GM10847 (cell line): ENCODE data around the gene GPR39.

Experiments
- POLR2A ChIP-seq: IDR thresholded peaks from 2 replicates; pipeline ENCODE4 v1.6.1; 2011; ENCODE audit not compliant: insufficient read length; ENCODE audit errors: extremely low read depth

The GPR39 gene

DNA sequence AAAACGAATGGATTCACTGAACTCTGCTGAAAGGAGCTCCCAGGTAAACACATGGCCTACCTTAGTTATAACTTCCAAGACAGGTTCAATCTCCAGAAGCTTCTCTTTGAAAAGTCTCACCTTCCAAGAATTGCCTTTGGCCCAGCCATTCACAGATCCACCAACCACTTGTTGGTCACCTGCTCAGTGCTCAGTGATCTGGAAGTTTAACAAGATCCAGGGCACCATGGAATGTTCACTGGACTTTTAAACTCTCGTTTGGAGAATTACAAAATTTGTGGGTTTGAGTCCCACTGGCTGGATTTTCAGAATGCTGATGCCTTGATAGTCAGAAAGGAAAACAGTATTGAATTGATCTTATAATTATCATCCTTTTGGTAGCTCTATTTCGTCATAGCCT lies 9.4 kb downstream of the GPR39 start:
- TF ChIP-seq POLR2A, result no peak

DNA sequence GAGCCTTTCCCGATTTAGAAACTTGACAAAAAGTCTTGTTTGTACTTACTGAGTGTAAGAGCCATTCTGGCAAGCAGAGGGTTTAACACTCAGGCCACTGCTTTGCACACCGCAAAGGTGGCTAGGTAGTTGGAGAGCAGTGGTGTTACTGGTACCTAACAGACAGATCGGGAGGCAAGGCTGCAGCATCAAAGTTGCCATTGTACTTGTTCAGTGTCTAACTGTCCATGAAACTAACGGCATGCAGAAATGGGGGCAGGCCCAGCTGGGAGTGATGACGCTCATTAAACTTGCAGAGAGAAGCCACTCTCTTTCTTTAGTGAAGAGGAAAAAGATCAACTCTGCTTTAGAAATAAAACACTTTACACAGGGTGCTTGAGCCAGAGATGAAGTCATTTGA lies 10.1 kb downstream of the GPR39 start:
- TF ChIP-seq POLR2A, result no peak

DNA sequence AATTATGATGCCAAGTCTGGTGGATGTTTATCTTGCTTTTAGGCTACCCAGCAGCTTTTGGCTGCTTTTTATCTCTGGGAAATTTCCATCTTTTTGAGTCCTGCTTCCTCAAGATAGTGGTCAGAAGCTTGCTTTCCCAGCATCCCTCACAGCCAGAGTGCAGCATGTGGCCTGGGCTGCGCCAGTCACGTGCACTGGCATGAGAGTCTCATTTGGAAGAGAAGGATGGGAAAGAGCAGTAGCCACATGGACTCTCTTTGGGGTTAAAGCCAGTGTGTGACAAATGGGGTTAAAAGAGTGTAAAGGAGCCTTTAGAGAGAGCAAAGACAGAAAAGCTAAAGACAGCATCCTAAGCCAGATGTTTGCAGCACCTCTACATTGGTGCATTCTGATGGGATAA lies 12.7 kb downstream of the GPR39 start:
- TF ChIP-seq POLR2A, result no peak

DNA sequence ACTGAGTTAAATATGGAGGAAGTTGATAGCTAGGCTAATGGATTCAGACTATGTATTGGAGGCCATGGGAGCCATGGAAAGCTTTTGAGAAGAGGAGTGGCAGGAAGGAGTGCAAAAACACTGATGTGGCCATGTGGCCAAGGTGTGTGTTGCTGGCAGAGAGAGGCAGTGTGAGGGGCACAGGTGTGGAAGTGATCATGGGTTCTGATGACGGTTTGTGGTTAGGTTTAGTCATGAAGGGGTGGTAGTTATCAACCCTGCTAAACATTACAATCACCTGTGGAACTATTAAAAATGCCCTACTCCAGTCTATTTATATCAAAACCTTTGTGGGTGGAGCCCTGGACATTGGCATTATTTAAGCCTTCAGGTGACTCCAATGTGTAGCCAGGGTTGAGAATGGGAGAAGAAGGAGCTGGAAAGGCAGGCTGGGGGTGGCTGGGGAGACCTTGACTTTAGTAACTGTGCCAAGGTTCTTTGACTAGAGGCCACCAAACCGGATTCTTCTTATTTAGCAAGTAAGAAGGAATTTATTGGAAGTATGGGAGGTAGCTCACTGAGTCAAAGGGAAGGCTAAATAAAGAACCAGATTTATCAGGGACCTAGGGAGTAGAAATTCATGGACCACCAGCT lies 13.5 kb downstream of the GPR39 start:
- TF ChIP-seq POLR2A, result no peak

DNA sequence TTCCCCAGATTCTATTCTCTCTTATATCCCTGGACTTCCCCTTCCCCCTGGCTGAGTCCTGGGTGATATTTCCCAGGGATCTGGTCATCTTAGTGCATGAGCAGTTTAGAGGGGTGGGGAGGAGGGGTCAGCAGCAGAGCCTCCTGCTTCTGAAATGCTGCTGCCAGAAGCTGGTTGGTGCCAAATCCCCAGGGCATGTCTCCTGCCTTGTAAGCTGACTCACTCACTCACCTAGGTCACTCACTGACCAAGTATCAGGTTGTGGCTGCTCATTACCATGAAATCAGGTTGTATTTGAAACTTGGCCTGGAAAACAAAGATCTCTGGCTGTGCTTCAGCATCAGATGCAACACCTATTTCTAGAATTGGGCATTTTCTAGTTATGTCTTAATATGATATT lies 14.3 kb downstream of the GPR39 start:
- no peak for TF ChIP-seq POLR2A

DNA sequence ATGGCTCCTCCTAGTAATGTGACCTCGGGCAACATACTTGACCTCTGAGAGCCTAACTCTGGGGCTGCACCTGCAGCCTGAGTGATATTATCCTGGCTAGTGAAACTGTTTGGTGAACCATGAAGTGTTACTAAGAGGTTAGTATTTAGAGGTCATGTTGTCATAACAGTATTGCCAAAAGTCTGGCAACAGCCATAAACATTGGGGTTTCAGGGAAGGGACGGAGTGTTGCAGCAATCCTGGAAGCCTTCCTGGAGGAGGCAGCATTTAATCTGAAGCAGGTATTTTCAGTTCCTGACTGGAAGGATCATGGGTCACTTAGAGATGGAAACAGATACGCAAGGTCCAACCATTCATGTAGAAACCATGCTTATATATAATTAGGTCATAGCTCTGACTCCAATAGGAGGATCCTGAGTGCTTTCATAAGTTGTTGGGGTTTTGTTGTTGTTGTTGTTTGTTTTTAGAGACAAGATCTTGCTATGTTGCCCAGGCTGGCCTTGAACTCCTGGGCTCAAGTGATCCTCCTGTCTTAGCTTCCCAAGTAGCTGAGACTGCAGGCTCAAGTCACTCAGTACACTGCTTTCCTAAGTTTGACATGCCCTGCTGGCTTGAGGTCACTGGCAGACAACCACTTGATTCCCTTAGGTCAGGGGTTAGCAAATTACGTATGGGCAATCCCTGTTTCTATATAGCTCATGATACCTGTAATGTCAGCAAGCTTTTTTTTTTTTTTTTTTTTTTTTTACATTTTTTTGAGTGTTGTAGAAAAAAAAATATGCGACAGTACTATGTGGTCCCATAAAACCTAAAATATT lies 21.5 kb downstream of the GPR39 start:
- TF ChIP-seq POLR2A, result no peak

DNA sequence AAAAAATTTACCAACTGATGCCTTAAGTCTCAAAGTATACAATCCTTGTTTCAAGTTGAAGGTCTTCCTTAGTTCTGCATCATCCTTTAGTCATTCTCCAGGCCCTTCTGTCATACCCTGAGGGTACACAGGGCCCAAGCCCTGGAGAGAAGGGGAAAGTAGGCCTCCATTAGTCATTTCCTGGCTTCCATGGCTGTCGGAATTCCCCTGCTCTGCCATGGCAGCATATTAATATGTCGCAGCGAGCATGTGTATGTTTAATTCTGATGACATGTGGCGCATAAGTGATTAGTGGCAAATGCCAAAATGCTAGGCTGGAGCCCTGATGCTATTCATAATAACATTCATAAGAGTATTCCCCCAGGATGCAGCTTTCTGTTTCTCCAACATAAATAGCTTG lies 22.1 kb downstream of the GPR39 start:
- no peak for TF ChIP-seq POLR2A

DNA sequence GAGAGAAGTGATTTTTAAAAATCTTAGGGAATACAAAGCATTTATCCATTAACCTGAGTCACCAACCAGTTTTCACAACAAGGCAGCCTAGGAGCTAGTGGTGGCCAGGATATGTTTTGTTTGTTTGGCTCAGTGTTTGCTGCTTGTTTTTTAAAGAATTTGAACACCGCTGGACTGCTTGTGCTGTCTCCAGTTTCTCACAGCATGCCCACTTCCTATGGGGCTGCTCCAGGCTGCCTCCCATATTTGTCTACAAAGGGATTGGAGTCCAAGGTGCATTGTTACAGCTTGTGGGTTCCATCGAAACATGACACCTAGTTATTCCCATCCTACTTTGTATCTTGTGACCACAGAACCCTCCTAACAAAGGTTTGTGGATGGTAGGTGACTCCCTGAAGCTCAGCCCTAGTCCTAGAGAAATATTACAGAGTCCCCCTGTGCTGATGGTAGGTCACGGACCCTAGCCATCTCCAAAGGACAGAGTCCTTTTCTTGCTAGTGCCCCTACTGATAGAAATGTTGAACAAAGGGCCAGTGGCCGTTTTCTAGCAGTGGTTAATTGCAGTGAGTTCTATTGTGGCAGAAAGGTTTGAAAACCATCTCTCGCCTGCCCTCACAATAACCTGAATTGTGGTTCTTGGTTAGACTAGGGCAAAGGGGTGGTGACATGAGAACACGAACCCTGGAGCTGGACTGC lies 23.2 kb downstream of the GPR39 start:
- TF ChIP-seq POLR2A, result no peak

DNA sequence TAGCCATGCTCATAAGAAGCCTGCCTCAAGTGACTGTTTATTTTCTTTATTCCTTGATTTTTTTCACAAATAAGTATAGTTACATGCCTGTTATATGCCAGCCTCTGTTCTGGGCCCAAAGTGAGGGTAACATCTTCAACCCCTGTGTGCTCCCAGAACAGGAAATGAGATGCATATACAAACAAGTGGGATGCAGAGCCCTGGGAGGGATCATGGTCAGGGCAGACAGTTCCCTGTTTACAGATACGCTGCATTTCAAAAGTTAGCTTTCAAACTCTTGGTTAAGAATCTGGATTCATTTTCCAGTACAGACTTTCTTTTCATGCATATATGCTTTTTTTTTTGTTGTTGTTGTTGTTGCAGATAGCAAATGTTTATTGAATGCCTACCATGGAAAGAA lies 24.4 kb downstream of the GPR39 start:
- no peak for TF ChIP-seq POLR2A

DNA sequence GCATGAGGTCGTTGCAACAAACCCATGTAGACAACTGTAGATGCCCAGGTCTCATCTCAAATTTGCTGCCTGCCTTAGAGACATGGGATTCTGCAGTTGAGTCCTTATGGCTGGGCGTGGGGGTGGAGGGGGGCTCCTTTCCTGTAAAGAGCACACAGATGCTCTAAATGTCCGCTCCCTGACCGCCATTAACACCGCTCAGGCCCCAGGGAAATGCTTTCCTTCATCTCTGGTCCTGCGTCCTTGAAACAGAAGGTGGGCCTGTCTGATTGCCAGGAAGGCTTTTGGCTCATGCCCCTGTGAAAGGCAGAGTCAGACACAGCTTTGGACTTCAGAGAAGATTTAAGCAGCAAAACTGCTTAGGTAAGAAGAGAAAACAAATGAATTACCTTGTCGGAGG lies 25.7 kb downstream of the GPR39 start:
- no peak for TF ChIP-seq POLR2A

DNA sequence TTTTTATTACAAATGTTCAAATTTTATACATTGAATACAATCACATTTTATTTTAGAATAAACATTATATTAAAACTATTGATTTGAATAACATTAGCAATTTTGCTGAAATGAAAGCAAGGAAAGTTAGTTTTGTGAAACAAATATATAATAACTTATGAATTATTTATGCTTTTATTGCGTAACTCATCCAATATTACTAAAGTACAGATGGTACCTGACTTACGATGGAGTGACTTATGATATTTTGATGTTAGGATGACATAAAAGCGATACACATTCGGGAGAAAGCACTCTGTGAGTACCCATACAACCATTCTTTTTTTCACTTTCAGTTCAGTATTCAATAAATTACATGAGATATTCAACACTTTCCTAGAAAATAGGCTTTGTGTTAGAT lies 26.5 kb downstream of the GPR39 start:
- TF ChIP-seq POLR2A, result no peak

DNA sequence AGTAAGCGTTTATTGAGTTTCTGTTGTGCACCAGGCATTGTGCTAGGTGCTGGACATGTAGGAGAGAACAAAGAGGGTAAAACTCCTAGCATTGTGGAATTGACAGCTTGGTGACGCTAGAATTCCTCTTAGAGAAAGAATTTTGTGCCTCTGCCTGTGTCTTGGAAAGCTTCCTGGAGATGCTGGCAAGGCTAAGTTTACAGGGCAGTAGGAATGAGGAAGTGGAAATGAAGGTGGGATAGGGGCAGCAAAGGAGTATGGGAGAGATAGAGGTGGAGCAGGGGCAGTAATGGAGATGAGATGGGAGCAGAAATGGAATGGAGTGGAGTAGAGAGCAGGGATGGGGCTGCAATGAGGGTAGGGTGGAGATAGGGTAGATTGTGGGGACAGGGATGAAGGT lies 29.8 kb downstream of the GPR39 start:
- TF ChIP-seq POLR2A, result no peak

DNA sequence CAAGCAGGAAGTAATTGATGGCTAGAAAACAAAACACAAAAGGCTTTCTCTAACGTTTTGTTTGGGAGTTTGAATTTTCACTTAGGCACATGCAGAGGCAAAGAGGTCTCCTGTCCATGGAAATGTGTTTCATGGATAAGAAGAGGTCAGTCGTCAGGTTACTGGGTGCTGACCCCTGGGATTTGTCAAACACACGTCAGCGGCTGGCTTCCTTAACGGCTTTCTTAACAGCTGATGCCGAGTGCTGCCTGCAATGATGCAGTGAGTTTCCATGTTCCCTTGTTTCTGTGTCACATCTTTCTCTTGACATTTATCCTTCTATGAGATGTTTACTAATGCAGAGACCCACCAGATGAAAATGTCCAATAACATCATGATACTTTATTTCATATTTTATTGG lies 31.7 kb downstream of the GPR39 start:
- no peak for TF ChIP-seq POLR2A

DNA sequence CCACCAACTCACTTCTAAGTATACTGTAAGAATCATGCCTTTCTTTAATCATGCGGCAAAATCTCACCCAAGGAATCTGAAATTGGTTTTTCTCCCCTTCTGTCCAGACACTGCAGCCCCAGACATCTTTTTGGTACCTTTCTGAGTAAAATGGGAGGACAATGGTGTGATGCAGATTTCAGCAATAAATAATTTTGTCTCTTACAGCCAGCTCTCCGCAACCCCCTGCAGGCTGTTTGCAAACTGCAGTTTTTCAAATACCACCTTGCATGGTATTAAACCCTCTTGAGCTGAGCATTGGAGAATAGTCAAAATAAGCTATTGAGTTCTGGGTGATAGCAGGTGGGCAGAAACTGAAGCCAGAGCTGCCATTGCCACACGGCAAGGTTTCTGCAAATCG lies 32.2 kb downstream of the GPR39 start:
- no peak for TF ChIP-seq POLR2A

DNA sequence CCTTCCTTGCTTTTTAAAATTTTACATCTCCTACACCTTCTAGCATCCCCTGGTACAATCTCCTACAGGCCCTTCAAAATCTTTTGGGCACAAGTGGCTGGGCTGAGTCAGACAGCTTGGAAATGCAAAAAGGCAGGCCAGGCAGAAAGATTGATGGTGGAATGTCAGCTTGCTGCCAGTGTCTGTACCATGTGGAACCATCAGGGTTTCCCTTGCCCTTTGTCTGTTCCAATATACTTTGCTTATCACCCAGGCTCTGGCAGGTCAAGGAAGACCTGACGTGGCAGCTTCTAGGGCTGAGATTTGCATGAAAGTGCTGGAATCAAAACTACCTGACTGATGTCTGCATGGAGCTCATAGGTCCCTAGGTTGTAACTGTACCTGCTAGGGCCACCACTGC lies 33.3 kb downstream of the GPR39 start:
- TF ChIP-seq POLR2A, result no peak

DNA sequence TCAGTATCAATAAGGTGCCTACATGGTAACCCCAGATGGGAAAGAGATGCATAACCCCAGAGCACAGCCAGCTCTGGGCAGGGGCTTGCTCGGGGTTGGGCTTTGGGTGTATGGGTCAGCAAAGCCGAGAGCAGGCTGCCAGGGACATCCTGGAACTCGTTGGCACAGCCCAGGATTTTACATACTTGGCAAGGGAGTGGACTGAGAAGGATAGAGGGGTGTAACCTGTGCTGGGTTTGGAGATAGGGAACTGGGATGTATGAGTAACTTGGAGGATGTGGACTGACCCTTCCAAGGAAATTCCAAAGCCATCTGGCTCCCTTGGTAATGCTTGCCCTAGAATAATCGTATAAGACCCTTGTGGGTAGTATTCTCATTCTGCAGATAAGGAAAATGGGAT lies 44.2 kb downstream of the GPR39 start:
- TF ChIP-seq POLR2A, result no peak
